H1 (cell line): ENCODE data around the gene MAP7D2. TPM values are rescaled to one million over a fixed set of nuclear protein-coding genes. Genes with fewer than 3 reads are reported as not detected.

Source experiments
- CTCF ChIA-PET: fragments of 300-600 bp; sonication (Branson Sonifier 250); formaldehyde crosslinking; loops from one replicate; lab custom pipeline; 2021; ENCODE audit not compliant: partially characterized antibody; lab: Charles Lee
- POLR2A ChIA-PET: fragments of 300-600 bp; sonication (Branson Sonifier 250); formaldehyde crosslinking; loops from one replicate; lab custom pipeline; 2021; ENCODE audit warnings: inconsistent platforms; ENCODE audit not compliant: partially characterized antibody; lab: Charles Lee
- DNase-seq, 2 experiments: peaks; one replicate each; pipeline versions ENCODE4 v3.0.0 to v3.0.0-alpha.2; 2010 to 2022; ENCODE audit warnings: low spot score in 2 of 2, low read depth in 1 of 2, mixed read lengths in 1 of 2
- FAIRE-seq: peaks from 2 replicates; lab custom pipeline; 2011; peaks lifted over from hg19 to GRCh38; lab: Jason Lieb, UNC
- H2AFZ ChIP-seq: 2 replicates; pipeline ENCODE4 v1.8.1; 2012; ENCODE audit warnings: low read length, inconsistent platforms
- H2AK5ac ChIP-seq: 2 replicates; pipeline ENCODE4 v1.6.1; 2013; ENCODE audit warnings: low read depth, low read length
- H2BK120ac ChIP-seq: replicated peaks from 2 replicates; pipeline ENCODE3; 2013; ENCODE audit warnings: low read depth, low read length, inconsistent platforms
- H2BK12ac ChIP-seq: 2 replicates; pipeline ENCODE4 v1.6.1; 2013; ENCODE audit warnings: low read depth, low read length
- H2BK15ac ChIP-seq: 2 replicates; pipeline ENCODE4 v1.6.1; 2013; ENCODE audit warnings: low read length
- H2BK20ac ChIP-seq: 2 replicates; pipeline ENCODE4 v1.6.1; 2013; ENCODE audit warnings: low read length
- H2BK5ac ChIP-seq: 2 replicates; pipeline ENCODE4 v1.6.1; 2013; ENCODE audit warnings: low read depth, low read length
- H3K14ac ChIP-seq: 2 replicates; pipeline ENCODE4 v1.6.1; 2013; ENCODE audit warnings: inconsistent platforms; ENCODE audit not compliant: insufficient read length
- H3K18ac ChIP-seq: 2 replicates; pipeline ENCODE4 v1.6.1; 2013; ENCODE audit warnings: low read length; ENCODE audit errors: extremely low read depth
- H3K23ac ChIP-seq: 2 replicates; pipeline ENCODE4 v1.6.1; 2013; ENCODE audit warnings: inconsistent platforms; ENCODE audit not compliant: insufficient read length
- H3K23me2 ChIP-seq: 2 replicates; pipeline ENCODE4 v1.6.1; 2013; ENCODE audit warnings: low read depth, low read length
- H3K27ac ChIP-seq: 2 replicates; pipeline ENCODE4 v1.6.1; 2011; ENCODE audit warnings: low read depth, low read length, inconsistent platforms
- H3K27me3 ChIP-seq, 4 experiments: replicated peaks in 1 of 4; 1 replicate in 1 of 4; 2 replicates in 3 of 4; pipeline versions ENCODE4 v1.6.1 to v1.8.1; 2011 to 2013; ENCODE audit warnings: low read length in 3 of 4, mild to moderate bottlenecking in 3 of 4, inconsistent platforms in 2 of 4, mixed read lengths in 2 of 4, moderate library complexity in 1 of 4; ENCODE audit not compliant: control insufficient read depth in 3 of 4, insufficient read depth in 3 of 4; ENCODE audit errors: extremely low read depth in 1 of 4
- H3K36me3 ChIP-seq, 4 experiments: 2 replicates each; pipeline versions ENCODE4 v1.6.1 to v1.8.1; 2011 to 2013; ENCODE audit warnings: mild to moderate bottlenecking in 4 of 4, low read length in 3 of 4, moderate library complexity in 2 of 4, control low read depth in 1 of 4, inconsistent platforms in 1 of 4; ENCODE audit not compliant: insufficient read depth in 4 of 4, control insufficient read depth in 2 of 4
- H3K4ac ChIP-seq: replicated peaks from 2 replicates; pipeline ENCODE3; 2013; ENCODE audit warnings: low read length, low read depth, mixed read lengths, inconsistent platforms; ENCODE audit not compliant: insufficient read length
- H3K4me1 ChIP-seq, 4 experiments: replicated peaks in 1 of 4; 1 replicate in 1 of 4; 2 replicates in 3 of 4; pipeline versions ENCODE4 v1.6.1 to v1.8.1; 2011 to 2013; ENCODE audit warnings: low read length in 3 of 4, inconsistent platforms in 2 of 4, mixed read lengths in 1 of 4; ENCODE audit not compliant: insufficient read depth in 4 of 4, control insufficient read depth in 3 of 4
- H3K4me2 ChIP-seq, 2 experiments: 2 replicates each; pipeline versions ENCODE4 v1.6.1 to v1.8.1; 2011 to 2013; ENCODE audit warnings: low read depth in 2 of 2, low read length in 2 of 2, control low read depth in 1 of 2, inconsistent platforms in 1 of 2, mild to moderate bottlenecking in 1 of 2; ENCODE audit not compliant: insufficient read depth in 1 of 2
- H3K4me3 ChIP-seq, 4 experiments: fragments of 200-600, 300-600 bp in 1 of 4; sonication (generic), shearing (Covaris generic), sonication (Bioruptor Twin) in 1 of 4; 2 replicates each; pipeline versions ENCODE4 v1.5.1 to v1.8.1; 2011 to 2016; ENCODE audit warnings: low read length in 4 of 4, low read depth in 3 of 4, control low read depth in 2 of 4, inconsistent platforms in 2 of 4, mild to moderate bottlenecking in 2 of 4, mixed read lengths in 1 of 4, moderate library complexity in 1 of 4; ENCODE audit not compliant: insufficient read depth in 2 of 4; ENCODE audit errors: extremely low read depth in 1 of 4
- H3K56ac ChIP-seq: replicated peaks from 2 replicates; pipeline ENCODE3; 2013; ENCODE audit warnings: low read depth, mild to moderate bottlenecking, mixed read lengths, low read length, inconsistent platforms; ENCODE audit not compliant: insufficient read length
- H3K79me1 ChIP-seq: 2 replicates; pipeline ENCODE4 v1.6.1; 2013; ENCODE audit warnings: low read depth, low read length, control low read depth
- H3K79me2 ChIP-seq, 2 experiments: 2 replicates each; pipeline versions ENCODE4 v1.6.1 to v1.8.1; 2012 to 2013; ENCODE audit warnings: low read length in 2 of 2, mild to moderate bottlenecking in 2 of 2, inconsistent platforms in 1 of 2; ENCODE audit not compliant: insufficient read depth in 2 of 2, control insufficient read depth in 1 of 2
- H3K9ac ChIP-seq, 4 experiments: replicated peaks in 1 of 4; 1 replicate in 1 of 4; 2 replicates in 3 of 4; pipeline versions ENCODE4 v1.6.1 to v1.8.1; 2011 to 2013; ENCODE audit warnings: low read depth in 3 of 4, low read length in 3 of 4, control low read depth in 2 of 4, mild to moderate bottlenecking in 2 of 4, moderate library complexity in 2 of 4, inconsistent platforms in 1 of 4; ENCODE audit errors: extremely low read depth in 1 of 4
- H3K9me3 ChIP-seq, 2 experiments: 2 replicates each; pipeline versions ENCODE4 v1.6.1 to v1.8.1; 2012 to 2013; ENCODE audit warnings: mild to moderate bottlenecking in 2 of 2, moderate library complexity in 2 of 2, control low read depth in 1 of 2, inconsistent platforms in 1 of 2, low read depth in 1 of 2, low read length in 1 of 2, mixed read lengths in 1 of 2; ENCODE audit not compliant: insufficient read depth in 2 of 2
- H4K20me1 ChIP-seq, 2 experiments: replicated peaks in 1 of 2; 2 replicates each; pipeline versions ENCODE3 to v1.8.1; 2011 to 2013; ENCODE audit warnings: inconsistent platforms in 2 of 2, low read length in 2 of 2, mild to moderate bottlenecking in 1 of 2; ENCODE audit not compliant: insufficient read depth in 2 of 2, control insufficient read depth in 1 of 2
- H4K5ac ChIP-seq: 2 replicates; pipeline ENCODE4 v1.6.1; 2013; ENCODE audit warnings: low read length, low read depth, mixed read lengths, inconsistent platforms; ENCODE audit not compliant: insufficient read length
- H4K8ac ChIP-seq: 2 replicates; pipeline ENCODE4 v1.8.0; 2013; ENCODE audit warnings: mild to moderate bottlenecking, moderate library complexity, low read length, inconsistent platforms; ENCODE audit not compliant: insufficient read depth; ENCODE audit errors: extremely low read depth
- H4K91ac ChIP-seq: replicated peaks from 2 replicates; pipeline ENCODE3; 2013; ENCODE audit warnings: low read length, mixed read lengths, inconsistent platforms; ENCODE audit not compliant: insufficient read length
- HDAC2 ChIP-seq, 2 experiments: fragments of 300-600 bp in 1 of 2; sonication (generic) in 1 of 2; IDR thresholded peaks; 2 replicates each; pipeline ENCODE4 v1.6.1; 2011 to 2012; ENCODE audit warnings: low read depth in 2 of 2, low read length in 2 of 2, mild to moderate bottlenecking in 2 of 2, moderate library complexity in 2 of 2, borderline replicate concordance in 1 of 2, inconsistent platforms in 1 of 2
- JUND ChIP-seq: IDR thresholded peaks from 2 replicates; pipeline ENCODE4 v1.6.1; 2011; ENCODE audit warnings: mild to moderate bottlenecking, improper control_type of control experiment, low read length
- KDM5A ChIP-seq: fragments of 200-600 bp; IDR thresholded peaks from 2 replicates; pipeline ENCODE4 v1.7.1; 2012; ENCODE audit warnings: mild to moderate bottlenecking, low read length, inconsistent platforms, mixed read lengths
- WGBS, 2 experiments: shearing (Covaris generic) in 1 of 2; methylation state at CpG; one replicate each; pipeline versions ENCODE4 v1.1.6 to v1.1.7; 2013 to 2015; ENCODE audit warnings: low lambda C conversion rate in 2 of 2, mixed read lengths in 2 of 2, inconsistent platforms in 1 of 2, low coverage in 1 of 2, missing lambda C conversion rate in 1 of 2; ENCODE audit not compliant: insufficient replicate concordance in 2 of 2, insufficient coverage in 1 of 2, insufficient read length in 1 of 2; ENCODE audit errors: extremely low coverage in 1 of 2, missing lambda C conversion rate in 1 of 2; 5-methylcytosine and 5-hydroxymethylcytosine counted together
- polyA plus RNA-seq, 7 experiments: library from polyadenylated mRNA; depleted of rRNA in 3 of 7; stranded (reverse) in 5 of 7; unstranded in 2 of 7; fragments of >200 nt in 5 of 7; fragments of 200-250 nt in 2 of 7; gene quantifications; 1 replicate in 5 of 7; 2 replicates in 1 of 7; 4 replicates in 1 of 7; pipeline versions ENCODE4 v1.2.1 to v1.2.3, GENCODE V29; 2011 to 2013; ENCODE audit warnings: missing spikeins in 2 of 7, mixed read lengths in 2 of 7
- total RNA-seq: library from RNA; stranded (reverse); fragmentation: NEBNext Ultra II Directional; extraction: Animal tissue kit (Norgen Biotek cat#: 25700); gene quantifications from 2 replicates; pipeline ENCODE4 v1.2.1, GENCODE V29; 2021

The MAP7D2 gene
- total and polyA plus RNA-seq, 2 of the 8 experiments (the other 6 are each of a cell fraction or from before 2014, with no cell fraction given), result 0.65 to 0.83 TPM

GRCh38 chrX:20151689-20152088 lies 35.0 kb upstream of the MAP7D2 start:
- Histone ChIP-seq H3K79me1 (no peaks in the 10 kb centered on the region), H4K91ac (no peak overlapping the region), H3K4me1 (no peaks in the 10 kb centered on the region), H2AK5ac (no peak overlapping the region), H3K79me2 (no peaks in the 10 kb centered on the region), H3K9me3 (no peaks in the 10 kb centered on the region), H2BK20ac (no peak overlapping the region), H3K27ac (no peak overlapping the region), H3K9ac (no peak overlapping the region), H3K23ac (no peak overlapping the region), H3K4me3 (no peak overlapping the region), H3K36me3 (peaks cover 2 to 20% (median 9%) of the 10 kb centered on the region in 4 experiments; a peak in 5 of 8 replicates), H2BK12ac (no peak overlapping the region), H3K4ac (no peak overlapping the region), H4K20me1 (no peaks in the 10 kb centered on the region), H2BK5ac (no peak overlapping the region), H3K23me2 (no peaks in the 10 kb centered on the region), H2AFZ (no peak overlapping the region), H2BK120ac (no peak overlapping the region), H4K5ac (no peak overlapping the region), H3K4me2 (no peak overlapping the region), H3K14ac (no peak overlapping the region), H3K18ac (no peak overlapping the region), H2BK15ac (no peak overlapping the region), H3K27me3 (no peaks in the 10 kb centered on the region), H3K56ac (no peak overlapping the region), H4K8ac (no peak overlapping the region)
- FAIRE-seq (no peak), DNase-seq (no peak)
- 75% methylated on average over 1 of the region's 3 CpGs; no CpG with 5 or more reads in 1 of the 2 experiments for WGBS, 2 experiments
- ChIA-PET CTCF (no interaction called here), POLR2A (no interaction called here)
- no peak for TF ChIP-seq KDM5A
- TF ChIP-seq HDAC2 (IDR thresholded peaks at IDR 0.05; ENCODE audit: borderline replicate concordance in 1 of 2, low read depth in 2 of 2, low read length in 2 of 2), result no peak
- no peak for TF ChIP-seq JUND
